SK-N-SH (cell line): ENCODE results near the gene PARP9.

Experiments
- EP300 ChIP-seq, 2 experiments: IDR thresholded peaks; 2 replicates each; pipeline versions ENCODE4 v1.4.0 to v1.6.1; 2012; ENCODE audit warnings: borderline replicate concordance in 1 of 2, low read depth in 1 of 2, low read length in 1 of 2
- GABPA ChIP-seq: IDR thresholded peaks from 2 replicates; pipeline ENCODE4 v1.4.0; 2012; ENCODE audit warnings: low read depth, mild to moderate bottlenecking
- JUND ChIP-seq: IDR thresholded peaks from 2 replicates; pipeline ENCODE4 v1.4.0; 2012
- NRF1 ChIP-seq: IDR thresholded peaks from 2 replicates; pipeline ENCODE4 v1.6.1; 2012; ENCODE audit warnings: low read depth, mild to moderate bottlenecking, low read length
- POLR2AphosphoS5 ChIP-seq: IDR thresholded peaks from 2 replicates; pipeline ENCODE4 v1.6.1; 2012; ENCODE audit warnings: low read depth, low read length
- RFX5 ChIP-seq: IDR thresholded peaks from 2 replicates; pipeline ENCODE4 v1.6.1; 2012; ENCODE audit warnings: mild to moderate bottlenecking, improper control_type of control experiment, low read length
- SIN3A ChIP-seq: IDR thresholded peaks from 2 replicates; pipeline ENCODE4 v1.6.1; 2012; ENCODE audit warnings: low read depth, mild to moderate bottlenecking, low read length, moderate library complexity, borderline replicate concordance
- TF ChIP-seq, protein P1 (sequence below): fragments of 150-350 bp; IDR thresholded peaks from 2 replicates; pipeline ENCODE4 v1.6.1; 2017; ENCODE audit warnings: antibody characterized with exemption, low read length, low read depth, borderline replicate concordance
- TF ChIP-seq, protein P2 (sequence below): fragments of 200-600 bp; sonication (generic); IDR thresholded peaks from 2 replicates; pipeline ENCODE4 v1.6.1; 2017; ENCODE audit warnings: antibody characterized with exemption, mild to moderate bottlenecking, moderate library complexity
- TF ChIP-seq, protein P3 (sequence below): IDR thresholded peaks from 2 replicates; pipeline ENCODE4; 2012

DNA sequence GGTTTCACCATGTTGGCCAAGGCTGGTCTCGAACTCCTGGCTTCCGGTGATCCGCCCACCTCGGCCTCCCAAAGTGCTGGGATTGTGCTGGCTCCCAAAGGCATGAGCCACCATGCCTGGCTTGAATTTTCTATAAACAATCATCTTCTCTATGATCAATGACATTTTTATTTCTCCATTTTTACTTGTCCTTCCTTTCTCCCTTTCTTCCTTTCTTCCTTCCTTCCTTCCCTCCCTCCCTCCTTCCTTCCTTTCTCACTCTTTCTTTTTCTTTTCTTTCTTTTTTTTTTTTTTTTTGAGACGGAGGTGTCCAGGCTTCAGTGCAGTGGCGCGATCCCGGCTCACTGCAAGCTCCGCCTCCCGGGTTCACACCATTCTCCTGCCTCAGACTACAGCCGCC, 40.8 kb downstream of the PARP9 start:
- no peak for TF ChIP-seq POLR2AphosphoS5
- TF ChIP-seq JUND = no peak
- TF ChIP-seq SIN3A = no peak
- no peak for TF ChIP-seq EP300 (IDR thresholded peaks at IDR 0.05; ENCODE audit: borderline replicate concordance in 1 of 2, low read depth in 1 of 2, low read length in 1 of 2)
- no peak for TF ChIP-seq RFX5
- TF ChIP-seq, protein P1, sequence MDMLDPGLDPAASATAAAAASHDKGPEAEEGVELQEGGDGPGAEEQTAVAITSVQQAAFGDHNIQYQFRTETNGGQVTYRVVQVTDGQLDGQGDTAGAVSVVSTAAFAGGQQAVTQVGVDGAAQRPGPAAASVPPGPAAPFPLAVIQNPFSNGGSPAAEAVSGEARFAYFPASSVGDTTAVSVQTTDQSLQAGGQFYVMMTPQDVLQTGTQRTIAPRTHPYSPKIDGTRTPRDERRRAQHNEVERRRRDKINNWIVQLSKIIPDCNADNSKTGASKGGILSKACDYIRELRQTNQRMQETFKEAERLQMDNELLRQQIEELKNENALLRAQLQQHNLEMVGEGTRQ = no peak
- TF ChIP-seq, protein P2, sequence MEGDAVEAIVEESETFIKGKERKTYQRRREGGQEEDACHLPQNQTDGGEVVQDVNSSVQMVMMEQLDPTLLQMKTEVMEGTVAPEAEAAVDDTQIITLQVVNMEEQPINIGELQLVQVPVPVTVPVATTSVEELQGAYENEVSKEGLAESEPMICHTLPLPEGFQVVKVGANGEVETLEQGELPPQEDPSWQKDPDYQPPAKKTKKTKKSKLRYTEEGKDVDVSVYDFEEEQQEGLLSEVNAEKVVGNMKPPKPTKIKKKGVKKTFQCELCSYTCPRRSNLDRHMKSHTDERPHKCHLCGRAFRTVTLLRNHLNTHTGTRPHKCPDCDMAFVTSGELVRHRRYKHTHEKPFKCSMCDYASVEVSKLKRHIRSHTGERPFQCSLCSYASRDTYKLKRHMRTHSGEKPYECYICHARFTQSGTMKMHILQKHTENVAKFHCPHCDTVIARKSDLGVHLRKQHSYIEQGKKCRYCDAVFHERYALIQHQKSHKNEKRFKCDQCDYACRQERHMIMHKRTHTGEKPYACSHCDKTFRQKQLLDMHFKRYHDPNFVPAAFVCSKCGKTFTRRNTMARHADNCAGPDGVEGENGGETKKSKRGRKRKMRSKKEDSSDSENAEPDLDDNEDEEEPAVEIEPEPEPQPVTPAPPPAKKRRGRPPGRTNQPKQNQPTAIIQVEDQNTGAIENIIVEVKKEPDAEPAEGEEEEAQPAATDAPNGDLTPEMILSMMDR = no peak
- TF ChIP-seq NRF1 = no peak
- TF ChIP-seq GABPA = no peak
- TF ChIP-seq, protein P3, sequence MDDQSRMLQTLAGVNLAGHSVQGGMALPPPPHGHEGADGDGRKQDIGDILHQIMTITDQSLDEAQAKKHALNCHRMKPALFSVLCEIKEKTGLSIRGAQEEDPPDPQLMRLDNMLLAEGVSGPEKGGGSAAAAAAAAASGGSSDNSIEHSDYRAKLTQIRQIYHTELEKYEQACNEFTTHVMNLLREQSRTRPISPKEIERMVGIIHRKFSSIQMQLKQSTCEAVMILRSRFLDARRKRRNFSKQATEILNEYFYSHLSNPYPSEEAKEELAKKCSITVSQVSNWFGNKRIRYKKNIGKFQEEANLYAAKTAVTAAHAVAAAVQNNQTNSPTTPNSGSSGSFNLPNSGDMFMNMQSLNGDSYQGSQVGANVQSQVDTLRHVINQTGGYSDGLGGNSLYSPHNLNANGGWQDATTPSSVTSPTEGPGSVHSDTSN = no peak
